HEK293 (cell line): ENCODE data around the gene AREG.

Experiments used
- CTCF ChIA-PET: fragments of 350-600 bp; formaldehyde crosslinking; extraction: SDS; loops from one replicate; lab custom pipeline; 2021; ENCODE audit warnings: antibody characterized with exemption; lab: Yijun Ruan, JAX
- POLR2A ChIA-PET: fragments of 300-600 bp; formaldehyde crosslinking; extraction: SDS; loops from one replicate; lab custom pipeline; 2020; ENCODE audit warnings: antibody characterized with exemption, inconsistent platforms; lab: Yijun Ruan, JAX
- H3K27ac ChIP-seq: fragments of 200-500 bp; sonication (Bioruptor generic); 2 replicates; pipeline ENCODE4 v1.5.1; 2014; ENCODE audit warnings: low read depth, low read length, control low read depth, inconsistent platforms; ENCODE audit errors: extremely low read depth
- H3K36me3 ChIP-seq, 2 experiments: fragments of 200-500 bp in 1 of 2; sonication (Bioruptor generic) in 1 of 2; 1 replicate in 1 of 2; 2 replicates in 1 of 2; pipeline ENCODE4 v1.5.1; 2014 to 2017; ENCODE audit warnings: inconsistent platforms in 2 of 2, low read length in 2 of 2; ENCODE audit not compliant: control insufficient read depth in 2 of 2, insufficient read depth in 1 of 2
- H3K4me1 ChIP-seq: fragments of 200-500 bp; sonication (Bioruptor generic); 2 replicates; pipeline ENCODE4 v1.5.1; 2014; ENCODE audit warnings: mild to moderate bottlenecking, low read length, inconsistent platforms; ENCODE audit not compliant: control insufficient read depth, insufficient read depth
- H3K4me3 ChIP-seq: 2 replicates; pipeline ENCODE4 v1.5.1; 2011; ENCODE audit warnings: low read depth, mild to moderate bottlenecking, control low read depth, low read length, moderate library complexity
- H3K9me3 ChIP-seq: fragments of 200-500 bp; sonication (Bioruptor generic); 2 replicates; pipeline ENCODE4 v1.5.1; 2014; ENCODE audit warnings: low read depth, low read length, inconsistent platforms; ENCODE audit not compliant: control insufficient read depth, insufficient read depth
- BCL11A ChIP-seq: fragments of 450-650 bp; formaldehyde crosslinking; IDR thresholded peaks from 2 replicates; pipeline ENCODE4 v1.5.1; 2016; ENCODE audit warnings: low read depth, missing biosample characterization, missing genetic modification characterization
- BCL6B ChIP-seq: fragments of 450-650 bp; formaldehyde crosslinking; IDR thresholded peaks from 2 replicates; pipeline ENCODE4 v1.5.1; 2017; ENCODE audit warnings: missing biosample characterization, missing genetic modification characterization
- ELK4 ChIP-seq: IDR thresholded peaks from 2 replicates; pipeline ENCODE4 v1.6.1; 2011; ENCODE audit warnings: mild to moderate bottlenecking, low read depth, low read length, borderline replicate concordance
- HOXC10 ChIP-seq: sonication (generic); formaldehyde crosslinking; IDR thresholded peaks from 2 replicates; pipeline ENCODE4 v1.8.1; 2023; ENCODE audit warnings: mild to moderate bottlenecking, missing genetic modification reagents
- KLF10 ChIP-seq: fragments of 450-650 bp; IDR thresholded peaks from 2 replicates; pipeline ENCODE4 v1.5.1; 2018; ENCODE audit warnings: missing biosample characterization, mild to moderate bottlenecking, missing genetic modification characterization
- KLF17 ChIP-seq: fragments of 450-650 bp; formaldehyde crosslinking; IDR thresholded peaks from 2 replicates; pipeline ENCODE4 v1.5.1; 2016; ENCODE audit warnings: missing biosample characterization, missing genetic modification characterization
- OVOL3 ChIP-seq: fragments of 450-650 bp; formaldehyde crosslinking; IDR thresholded peaks from 2 replicates; pipeline ENCODE4 v1.5.1; 2016; ENCODE audit warnings: missing biosample characterization, missing genetic modification characterization
- SP2 ChIP-seq: fragments of 450-650 bp; formaldehyde crosslinking; IDR thresholded peaks from 2 replicates; pipeline ENCODE4 v1.5.1; 2016; ENCODE audit warnings: missing biosample characterization, missing genetic modification characterization
- WT1 ChIP-seq: fragments of 450-650 bp; formaldehyde crosslinking; IDR thresholded peaks from 2 replicates; pipeline ENCODE4 v1.5.1; 2016; ENCODE audit warnings: missing biosample characterization, missing genetic modification characterization
- YY1 ChIP-seq: fragments of 450-650 bp; formaldehyde crosslinking; IDR thresholded peaks from 2 replicates; pipeline ENCODE4 v1.5.1; 2018; ENCODE audit warnings: missing biosample characterization, missing genetic modification characterization
- ZEB2 ChIP-seq: fragments of 450-650 bp; formaldehyde crosslinking; IDR thresholded peaks from 2 replicates; pipeline ENCODE4 v1.5.1; 2016; ENCODE audit warnings: missing biosample characterization, missing genetic modification characterization
- ZNF10 ChIP-seq: fragments of 450-650 bp; formaldehyde crosslinking; IDR thresholded peaks from 2 replicates; pipeline ENCODE4 v1.5.1; 2017; ENCODE audit warnings: missing biosample characterization, missing genetic modification characterization
- ZNF211 ChIP-seq: fragments of 450-650 bp; formaldehyde crosslinking; IDR thresholded peaks from 2 replicates; pipeline ENCODE4 v1.5.1; 2016; ENCODE audit warnings: low read depth, missing biosample characterization, missing genetic modification characterization
- ZNF24 ChIP-seq: fragments of 450-650 bp; formaldehyde crosslinking; IDR thresholded peaks from 2 replicates; pipeline ENCODE4 v1.5.1; 2016; ENCODE audit warnings: missing biosample characterization, missing genetic modification characterization
- ZNF274 ChIP-seq, 2 experiments: fragments of 200-500 bp in 1 of 2; fragments of 450-650 bp in 1 of 2; sonication (Bioruptor generic) in 1 of 2; formaldehyde crosslinking in 1 of 2; IDR thresholded peaks; 2 replicates each; pipeline versions ENCODE4 v1.5.1 to v1.6.1; 2014 to 2016; ENCODE audit warnings: borderline replicate concordance in 1 of 2, inconsistent platforms in 1 of 2, low read length in 1 of 2, missing biosample characterization in 1 of 2, missing genetic modification characterization in 1 of 2
- ZNF37A ChIP-seq: fragments of 450-650 bp; IDR thresholded peaks from 2 replicates; pipeline ENCODE4 v1.5.1; 2018; ENCODE audit warnings: missing biosample characterization, missing genetic modification characterization
- ZNF416 ChIP-seq: fragments of 450-650 bp; formaldehyde crosslinking; IDR thresholded peaks from 2 replicates; pipeline ENCODE4 v1.5.1; 2016; ENCODE audit warnings: missing biosample characterization, missing genetic modification characterization
- ZNF473 ChIP-seq: fragments of 450-650 bp; formaldehyde crosslinking; IDR thresholded peaks from 2 replicates; pipeline ENCODE4 v1.5.1; 2017; ENCODE audit warnings: missing biosample characterization, missing genetic modification characterization
- ZNF488 ChIP-seq: fragments of 450-650 bp; formaldehyde crosslinking; IDR thresholded peaks from 2 replicates; pipeline ENCODE4 v1.5.1; 2016; ENCODE audit warnings: missing biosample characterization, missing genetic modification characterization
- ZNF501 ChIP-seq: fragments of 450-650 bp; formaldehyde crosslinking; IDR thresholded peaks from 2 replicates; pipeline ENCODE4 v1.5.1; 2016; ENCODE audit warnings: missing biosample characterization, missing genetic modification characterization
- ZNF510 ChIP-seq: fragments of 450-650 bp; formaldehyde crosslinking; IDR thresholded peaks from 2 replicates; pipeline ENCODE4 v1.5.1; 2018; ENCODE audit warnings: mild to moderate bottlenecking, missing genetic modification characterization, missing biosample characterization; ENCODE audit not compliant: insufficient replicate concordance
- ZNF513 ChIP-seq: fragments of 450-650 bp; IDR thresholded peaks from 2 replicates; pipeline ENCODE4 v1.5.1; 2018; ENCODE audit warnings: missing biosample characterization, missing genetic modification characterization
- ZNF549 ChIP-seq: fragments of 450-650 bp; IDR thresholded peaks from 2 replicates; pipeline ENCODE4 v1.5.1; 2018; ENCODE audit warnings: missing biosample characterization, missing genetic modification characterization, mild to moderate bottlenecking, inconsistent platforms, moderate library complexity
- ZNF555 ChIP-seq: fragments of 450-650 bp; formaldehyde crosslinking; conservative IDR thresholded peaks from 2 replicates; pipeline ENCODE4 v1.5.1; 2017; ENCODE audit warnings: missing biosample characterization, mild to moderate bottlenecking, missing genetic modification characterization, inconsistent platforms
- ZNF600 ChIP-seq: fragments of 450-650 bp; formaldehyde crosslinking; IDR thresholded peaks from 2 replicates; pipeline ENCODE4 v1.5.1; 2016; ENCODE audit warnings: missing biosample characterization, missing genetic modification characterization
- ZNF670 ChIP-seq: fragments of 450-650 bp; formaldehyde crosslinking; IDR thresholded peaks from 2 replicates; pipeline ENCODE4 v1.5.1; 2016; ENCODE audit warnings: missing biosample characterization, missing genetic modification characterization, low read depth
- ZNF776 ChIP-seq: fragments of 450-650 bp; formaldehyde crosslinking; IDR thresholded peaks from 2 replicates; pipeline ENCODE4 v1.5.0; 2017; ENCODE audit warnings: missing biosample characterization, missing genetic modification characterization, borderline replicate concordance
- ZXDB ChIP-seq: fragments of 450-650 bp; formaldehyde crosslinking; IDR thresholded peaks from 2 replicates; pipeline ENCODE4 v1.5.1; 2016; ENCODE audit warnings: missing biosample characterization, missing genetic modification characterization

AREG gene

GRCh38 chr4:74471264-74471663 is 26.3 kb downstream of the AREG start:
- H3K9me3 ChIP-seq: no peaks in the 10 kb centered on the region
- no peaks in the 10 kb centered on the region for H3K36me3 ChIP-seq
- ChIA-PET CTCF (no interaction called here), POLR2A (no interaction called here)
- no peaks in the 10 kb centered on the region for H3K4me1 ChIP-seq
- no peak overlapping the region for H3K4me3 ChIP-seq
- TF ChIP-seq HOXC10 (CRISPR knock-in tag) (no peak), ZNF10 (tag by site-specific recombination) (no peak), WT1 (no peak), ZNF549 (tag by site-specific recombination) (no peak), OVOL3 (tag by site-specific recombination) (no peak), ZEB2 (tag by site-specific recombination) (no peak), SP2 (no peak), ZNF473 (tag by site-specific recombination) (no peak), ZNF600 (tag by site-specific recombination) (no peak), ZNF211 (tag by site-specific recombination) (no peak), ZXDB (tag by site-specific recombination) (no peak), ELK4 (no peak), ZNF513 (tag by site-specific recombination) (no peak), ZNF510 (tag by site-specific recombination) (no peak), ZNF416 (tag by site-specific recombination) (no peak), ZNF24 (tag by site-specific recombination) (no peak), ZNF501 (tag by site-specific recombination) (no peak)
- H3K27ac ChIP-seq: no peak overlapping the region

- no peak overlapping the region for H3K27ac ChIP-seq
- CTCF ChIA-PET: no interaction called here
- no peaks in the 10 kb centered on the region for H3K36me3 ChIP-seq
- TF ChIP-seq BCL11A (no peak), ZNF555 (tag by site-specific recombination) (no peak), KLF10 (tag by site-specific recombination) (no peak), ZNF274 (IDR thresholded peaks at IDR 0.05; ENCODE audit: low read length) (no peak), ZNF274 (tag by site-specific recombination; IDR thresholded peaks at IDR 0.05; ENCODE audit: borderline replicate concordance) (no peak), KLF17 (no peak), YY1 (no peak), ZNF488 (no peak), ZNF670 (no peak), ZNF37A (tag by site-specific recombination) (no peak), WT1 (no peak), BCL6B (tag by site-specific recombination) (no peak), ZNF776 (no peak)
- TF ChIP-seq, all 188 proteins: peak for 0
- H3K9me3 ChIP-seq: no peaks in the 10 kb centered on the region
- POLR2A ChIA-PET: no interaction called here
- no peaks in the 10 kb centered on the region for H3K4me1 ChIP-seq
- H3K4me3 ChIP-seq: no peak overlapping the region
These were observed 28.3 kb downstream of the AREG start for GRCh38 chr4:74473155-74473811.
